Suprapubic skin (tissue), 4 donors: ENCODE data around the gene ZFHX3.

Experiments
- CTCF ChIP-seq, 2 donors: fragments of 200-600 bp in 1 of 2; fragments of 450-650 bp in 1 of 2; sonication (generic) in 1 of 2; IDR thresholded peaks; one replicate each; pipeline ENCODE4 v1.5.1; 2016 to 2019; ENCODE audit warnings: antibody characterized with exemption in 2 of 2, mild to moderate bottlenecking in 1 of 2, moderate library complexity in 1 of 2
- EP300 ChIP-seq: sonication (generic); formaldehyde crosslinking; IDR thresholded peaks from one replicate; pipeline ENCODE4 v1.6.1; 2017; ENCODE audit warnings: antibody characterized with exemption
- POLR2A ChIP-seq, 2 donors: fragments of 450-650 bp; IDR thresholded peaks; one replicate each; pipeline ENCODE4 v1.6.1; 2017; ENCODE audit warnings: antibody characterized with exemption in 2 of 2, mild to moderate bottlenecking in 2 of 2, moderate library complexity in 2 of 2
- POLR2AphosphoS5 ChIP-seq, 3 donors: sonication (generic); formaldehyde crosslinking; IDR thresholded peaks; one replicate each; pipeline ENCODE4 v1.6.1; 2017; ENCODE audit warnings: antibody characterized with exemption in 3 of 3

GRCh38 chr16:72946474-72947194 lies 101.3 kb downstream of the ZFHX3 start:
- TF ChIP-seq CTCF (IDR thresholded peaks at IDR 0.05) (no peak), EP300 (no peak), POLR2A (IDR thresholded peaks at IDR 0.05) (no peak), POLR2AphosphoS5 (IDR thresholded peaks at IDR 0.05) (no peak)
